Activated CD8-positive, alpha-beta T cell treated with anti-CD3 and anti-CD28 coated beads for 36 hours (primary cell): ENCODE measurements around the gene KIAA1755. TPM values are rescaled to one million over a fixed set of nuclear protein-coding genes. Genes with fewer than 3 reads are reported as not detected.

Source experiments
- ATAC-seq: fragments of 200-7000 bp; cut with Tn5 transposase; one replicate; pipeline ENCODE4 v1.10.0; 2021; ENCODE audit warnings: mild to moderate bottlenecking, moderate library complexity
- CTCF ChIA-PET: fragments of 350-600 bp; sonication (Branson Sonifier 250); formaldehyde crosslinking; loops from one replicate; lab custom pipeline; 2021; ENCODE audit warnings: antibody characterized with exemption; lab: Charles Lee
- POLR2A ChIA-PET: fragments of 350-600 bp; sonication (Branson Sonifier 250); formaldehyde crosslinking; loops from one replicate; lab custom pipeline; 2021; ENCODE audit warnings: antibody characterized with exemption; lab: Charles Lee
- DNase-seq: peaks from one replicate; pipeline ENCODE4 v3.0.0-alpha.2; 2020
- H3K27ac Mint-ChIP-seq: one replicate; pipeline ENCODE4 v1.8.0; 2021; ENCODE audit warnings: mild to moderate bottlenecking, mixed read lengths
- H3K27me3 Mint-ChIP-seq: one replicate; pipeline ENCODE4 v1.8.0; 2021; ENCODE audit warnings: mixed read lengths
- H3K36me3 Mint-ChIP-seq: one replicate; pipeline ENCODE4 v1.8.0; 2021; ENCODE audit warnings: low read depth, mixed read lengths
- H3K4me1 Mint-ChIP-seq: one replicate; pipeline ENCODE4 v1.8.0; 2021; ENCODE audit warnings: low read depth, mixed read lengths
- H3K4me3 Mint-ChIP-seq: one replicate; pipeline ENCODE4 v1.8.0; 2021; ENCODE audit warnings: mild to moderate bottlenecking, moderate library complexity, mixed read lengths
- H3K9me3 Mint-ChIP-seq: one replicate; pipeline ENCODE4 v1.8.0; 2021; ENCODE audit warnings: mixed read lengths
- CTCF ChIP-seq: fragments of 200-600 bp; IDR thresholded peaks from one replicate; pipeline ENCODE4 v1.8.0; 2022; ENCODE audit warnings: antibody characterized with exemption, mild to moderate bottlenecking
- intact Hi-C: fragments of 100-400 bp; cut with micrococcal nuclease; formaldehyde crosslinking; loops from one replicate; pipeline ENCODE4 v1.10.0; 2022
- total RNA-seq, 2 experiments: library from RNA; stranded (reverse); gene quantifications; one replicate each; pipeline ENCODE4 v1.2.3, GENCODE V29; 2021

The KIAA1755 gene, protein sequence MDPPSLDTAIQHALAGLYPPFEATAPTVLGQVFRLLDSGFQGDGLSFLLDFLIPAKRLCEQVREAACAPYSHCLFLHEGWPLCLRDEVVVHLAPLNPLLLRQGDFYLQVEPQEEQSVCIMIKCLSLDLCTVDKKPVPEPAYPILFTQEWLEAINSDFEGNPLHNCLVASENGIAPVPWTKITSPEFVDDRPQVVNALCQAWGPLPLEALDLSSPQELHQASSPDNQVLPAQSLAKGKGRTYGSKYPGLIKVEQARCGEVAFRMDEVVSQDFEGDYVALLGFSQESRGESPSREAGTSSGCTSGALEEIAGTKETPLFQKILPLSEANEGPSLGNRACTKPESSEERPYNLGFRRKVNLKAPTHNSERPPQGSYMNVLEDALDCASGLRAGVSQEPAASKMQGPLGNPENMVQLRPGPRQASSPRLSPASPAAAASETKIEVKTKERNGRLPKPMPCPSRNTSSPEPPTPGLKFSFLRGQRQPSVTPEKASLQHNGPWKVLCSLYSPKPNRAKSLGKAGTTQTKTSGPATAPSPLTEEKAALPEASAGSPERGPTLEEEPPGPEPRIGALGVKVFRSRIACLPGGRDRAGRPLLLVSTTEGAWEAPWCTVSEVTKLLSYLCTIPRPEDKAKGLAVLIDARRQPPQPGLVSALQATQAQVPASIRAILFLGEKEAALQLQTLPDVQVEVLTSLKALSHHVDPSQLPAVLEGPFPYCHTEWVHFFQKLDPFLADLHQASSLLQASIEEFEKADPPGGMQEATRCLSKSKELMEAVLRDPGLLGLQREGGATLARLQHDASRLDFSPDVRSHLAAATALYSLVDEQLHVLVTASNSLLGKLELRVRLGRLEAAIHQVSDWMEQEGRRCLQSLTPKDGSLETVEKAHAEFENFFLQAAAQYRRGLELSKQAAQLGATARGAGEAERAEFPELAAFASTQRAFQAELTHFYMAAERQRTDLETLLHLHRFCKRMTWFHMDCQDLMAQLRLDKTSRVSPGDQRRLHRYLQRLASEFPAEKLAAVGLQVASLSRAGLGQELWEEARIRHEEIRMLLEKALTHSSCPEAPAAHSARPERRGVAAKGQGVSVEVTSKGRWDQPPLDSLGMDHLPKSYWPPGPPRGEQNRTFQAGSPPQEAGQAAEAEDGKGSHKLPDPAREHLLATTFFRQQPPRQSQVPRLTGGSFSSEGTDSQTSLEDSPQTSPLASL
- not detected for total RNA-seq

GRCh38 chr20:38260378-38261053 is at the start of gene KIAA1755:
KIAA1755 (minus strand) TSS chr20:38260735; CDS start chr20:38260500, 235 bp downstream.
- H3K27ac Mint-ChIP-seq, result no peak within 1 kb of the TSS
- POLR2A ChIA-PET, result no interaction called here
- intact Hi-C loops, result no loop called here
- no peaks in the 10 kb centered on the region for H3K36me3 Mint-ChIP-seq
- DNase-seq, result no peak
- H3K9me3 Mint-ChIP-seq, result no peaks in the 10 kb centered on the region
- no peak for ATAC-seq
- no peak within 1 kb of the TSS for H3K4me3 Mint-ChIP-seq
- no peak for TF ChIP-seq CTCF
- peaks cover 41% of the 10 kb centered on the region for H3K27me3 Mint-ChIP-seq
- CTCF ChIA-PET, result interaction anchor here (1.4 kb wide), 1 partner anchor 203 kb away, joined by 3 read pairs; no protein-coding TSS in a partner anchor
- H3K4me1 Mint-ChIP-seq, result peaks cover 1% of the 10 kb centered on the region

DNA sequence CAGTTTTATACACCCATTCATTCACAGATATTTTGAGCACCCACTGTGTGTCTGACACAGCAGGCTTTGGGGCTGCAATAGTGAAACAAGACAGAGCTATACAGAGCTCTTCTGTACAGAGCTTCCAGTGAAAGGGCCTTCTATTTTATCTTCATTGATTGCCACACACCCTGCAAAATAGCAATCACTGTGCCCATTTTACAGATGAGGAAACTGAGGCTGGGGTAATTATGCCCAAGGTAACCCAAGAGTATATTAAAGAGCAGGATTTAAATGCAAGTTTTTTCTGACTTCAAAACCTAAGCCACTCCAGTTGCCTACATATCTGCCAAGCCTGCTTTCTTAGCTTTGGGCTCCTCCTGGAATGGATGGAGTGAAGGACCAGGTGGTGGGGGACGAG is 47.9 kb upstream of the KIAA1755 start:
- Mint-ChIP-seq H3K4me3 (no peak overlapping the region), H3K27ac (no peak overlapping the region), H3K27me3 (peaks cover 34% of the 10 kb centered on the region), H3K4me1 (peaks cover 10% of the 10 kb centered on the region), H3K9me3 (no peaks in the 10 kb centered on the region), H3K36me3 (no peaks in the 10 kb centered on the region)
- POLR2A ChIA-PET, result interaction anchor here (0.6 to 1.0 kb wide), 2 partner anchors 8 to 19 kb away, joined by 3 to 4 read pairs; no protein-coding TSS in a partner anchor
- TF ChIP-seq CTCF, result no peak
- DNase-seq (no peak), ATAC-seq (no peak)
- CTCF ChIA-PET, result interaction anchor here (1.2 to 1.4 kb wide), 2 partner anchors 50 to 87 kb away, joined by 3 to 5 read pairs; no protein-coding TSS in a partner anchor
- intact Hi-C loops, result no loop called here

GRCh38 chr20:38308047-38308438 is 47.5 kb upstream of the KIAA1755 start:
- H3K27ac Mint-ChIP-seq, result no peak overlapping the region
- DNase-seq (no peak), ATAC-seq (no peak)
- H3K4me3 Mint-ChIP-seq, result no peak overlapping the region
- no peaks in the 10 kb centered on the region for H3K9me3 Mint-ChIP-seq
- TF ChIP-seq CTCF, result no peak
- POLR2A ChIA-PET, result interaction anchor here (1.0 kb wide), 1 partner anchor 8 kb away, joined by 4 read pairs; no protein-coding TSS in a partner anchor
- H3K36me3 Mint-ChIP-seq, result no peaks in the 10 kb centered on the region
- intact Hi-C loops, result no loop called here
- H3K27me3 Mint-ChIP-seq, result peaks cover 38% of the 10 kb centered on the region
- CTCF ChIA-PET, result no interaction called here
- H3K4me1 Mint-ChIP-seq, result peaks cover 10% of the 10 kb centered on the region

DNA sequence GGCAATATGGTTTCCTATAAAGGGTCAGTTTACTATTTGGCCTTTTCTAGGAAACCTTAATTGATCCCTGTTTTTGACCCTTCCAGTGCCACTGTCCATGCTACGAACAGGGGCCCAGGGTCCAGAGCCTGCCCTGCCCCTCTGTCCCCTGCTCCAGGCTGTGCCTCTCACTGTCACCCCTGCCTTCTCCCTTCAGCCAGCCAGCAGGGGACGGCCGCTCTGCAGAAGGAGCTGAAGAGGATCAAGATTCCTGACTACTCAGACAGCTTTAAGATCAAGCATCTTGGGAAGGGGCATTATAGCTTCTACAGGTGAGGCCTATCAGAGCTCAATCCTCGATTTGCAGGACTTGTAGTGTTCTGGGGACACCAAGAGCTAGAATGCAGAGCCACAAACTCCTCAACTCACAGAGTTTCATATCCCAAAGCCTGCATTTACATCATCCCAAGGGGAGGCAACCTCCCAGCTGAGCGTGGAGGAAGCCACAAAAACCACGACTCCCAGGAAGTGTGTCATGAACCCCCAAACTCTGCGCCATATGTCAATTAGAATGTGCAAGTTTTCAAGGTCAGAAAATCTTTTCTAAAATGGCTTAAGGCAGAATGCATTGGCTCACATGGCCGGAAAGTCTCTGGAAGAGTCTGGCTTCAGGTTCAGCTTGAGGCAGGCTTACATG is 47.0 kb upstream of the KIAA1755 start:
- H3K27ac Mint-ChIP-seq, result no peak overlapping the region
- ATAC-seq, result no peak
- no peak for DNase-seq
- POLR2A ChIA-PET, result no interaction called here
- intact Hi-C loops, result no loop called here
- CTCF ChIA-PET, result interaction anchor here (1.3 kb wide), 1 partner anchor 250 kb away, joined by 3 read pairs; no protein-coding TSS in a partner anchor
- peaks cover 40% of the 10 kb centered on the region for H3K27me3 Mint-ChIP-seq
- no peak overlapping the region for H3K4me3 Mint-ChIP-seq
- peaks cover 10% of the 10 kb centered on the region for H3K4me1 Mint-ChIP-seq
- no peaks in the 10 kb centered on the region for H3K9me3 Mint-ChIP-seq
- no peaks in the 10 kb centered on the region for H3K36me3 Mint-ChIP-seq
- no peak for TF ChIP-seq CTCF
